GM23338 (cell line): ENCODE data around the gene CPM. TPM values are rescaled to one million over a fixed set of nuclear protein-coding genes. Genes with fewer than 3 reads are reported as not detected.

Source experiments
- ATAC-seq: fragments of 200-7000 bp; cut with Tn5 transposase; 3 replicates; pipeline ENCODE4 v1.9.1; 2020
- DNase-seq: peaks from one replicate; pipeline ENCODE4 v3.0.0-alpha.2; 2015; ENCODE audit warnings: low spot score
- H2AFZ ChIP-seq: fragments of 200-600 bp; sonication (generic); 2 replicates; pipeline ENCODE4 v1.8.0; 2016; ENCODE audit warnings: antibody characterized with exemption, mild to moderate bottlenecking, moderate library complexity
- H3F3A ChIP-seq: fragments of 200-600 bp; sonication (generic); replicated peaks from 2 replicates; pipeline ENCODE4 v1.8.0; 2017; ENCODE audit warnings: antibody characterized with exemption, mixed run types, low read depth
- H3K27ac ChIP-seq: fragments of 200-600 bp; sonication (generic); 2 replicates; pipeline ENCODE4 v1.6.1; 2016; ENCODE audit warnings: low read depth
- H3K27me3 ChIP-seq: fragments of 200-600 bp; sonication (generic); 2 replicates; pipeline ENCODE4 v1.8.0; 2016; ENCODE audit warnings: mild to moderate bottlenecking, mixed run types, moderate library complexity; ENCODE audit not compliant: insufficient read depth
- H3K36me3 ChIP-seq: fragments of 200-600 bp; sonication (generic); 2 replicates; pipeline ENCODE4 v1.8.0; 2016; ENCODE audit warnings: mild to moderate bottlenecking; ENCODE audit not compliant: insufficient read depth
- H3K4me1 ChIP-seq: fragments of 200-600 bp; sonication (generic); 2 replicates; pipeline ENCODE4 v1.8.0; 2016; ENCODE audit warnings: mild to moderate bottlenecking, moderate library complexity; ENCODE audit not compliant: insufficient read depth
- H3K4me2 ChIP-seq: fragments of 200-600 bp; sonication (generic); 2 replicates; pipeline ENCODE4 v1.7.1; 2017; ENCODE audit warnings: mixed run types
- H3K4me3 ChIP-seq: fragments of 200-600 bp; sonication (generic); 2 replicates; pipeline ENCODE4 v1.6.1; 2016; ENCODE audit warnings: mixed run types
- H3K79me2 ChIP-seq: fragments of 200-600 bp; sonication (generic); replicated peaks from 2 replicates; pipeline ENCODE4 v1.8.0; 2017; ENCODE audit warnings: mild to moderate bottlenecking; ENCODE audit not compliant: insufficient read depth
- H3K9me2 ChIP-seq: fragments of 200-600 bp; sonication (generic); 2 replicates; pipeline ENCODE4 v1.8.0; 2017; ENCODE audit not compliant: insufficient read depth
- H4K20me1 ChIP-seq: fragments of 200-600 bp; sonication (generic); replicated peaks from 2 replicates; pipeline ENCODE4 v1.8.0; 2017; ENCODE audit warnings: mild to moderate bottlenecking; ENCODE audit not compliant: insufficient read depth
- H3K27ac Mint-ChIP-seq: 2 replicates; pipeline ENCODE4 v1.8.0; 2020; ENCODE audit warnings: inconsistent platforms, mild to moderate bottlenecking, moderate library complexity, mixed read lengths
- H3K27me3 Mint-ChIP-seq: 3 replicates; pipeline ENCODE4 v1.8.0; 2022; ENCODE audit warnings: low read depth, mild to moderate bottlenecking, moderate library complexity, mixed read lengths, inconsistent platforms; ENCODE audit not compliant: insufficient read depth, poor library complexity
- H3K36me3 Mint-ChIP-seq: 3 replicates; pipeline ENCODE4 v1.8.0; 2021; ENCODE audit warnings: low read depth, mild to moderate bottlenecking, inconsistent platforms, moderate library complexity, mixed read lengths
- H3K4me1 Mint-ChIP-seq: 3 replicates; pipeline ENCODE4 v1.8.0; 2020; ENCODE audit warnings: mild to moderate bottlenecking, inconsistent platforms, mixed read lengths
- H3K4me3 Mint-ChIP-seq: 3 replicates; pipeline ENCODE4 v1.8.0; 2021; ENCODE audit warnings: moderate library complexity, mild to moderate bottlenecking, inconsistent platforms, mixed read lengths
- H3K9me3 Mint-ChIP-seq: 3 replicates; pipeline ENCODE4 v1.8.0; 2020; ENCODE audit warnings: moderate library complexity, mild to moderate bottlenecking, inconsistent platforms, mixed read lengths
- NANOG ChIP-seq: IDR thresholded peaks from 2 replicates; pipeline ENCODE4 v1.6.1; 2016; ENCODE audit warnings: antibody characterized with exemption, borderline replicate concordance
- POLR2AphosphoS5 ChIP-seq: IDR thresholded peaks from 2 replicates; pipeline ENCODE4 v1.6.1; 2016; ENCODE audit warnings: antibody characterized with exemption, low read depth
- REST ChIP-seq: IDR thresholded peaks from one replicate; pipeline ENCODE4 v1.6.1; 2018; ENCODE audit warnings: antibody characterized with exemption; ENCODE audit not compliant: unreplicated experiment
- ZNF331 ChIP-seq: fragments of 250-450 bp; sonication (Bioruptor Pico); IDR thresholded peaks from 2 replicates; pipeline ENCODE4 v1.5.0; 2020; ENCODE audit warnings: low read depth, mild to moderate bottlenecking, moderate library complexity
- ZNF462 ChIP-seq: fragments of 250-450 bp; sonication (Bioruptor Pico); IDR thresholded peaks from 2 replicates; pipeline ENCODE4 v1.5.0; 2020; ENCODE audit warnings: mild to moderate bottlenecking, moderate library complexity
- polyA plus RNA-seq: library from polyadenylated mRNA; unstranded; fragments of >200 nt; fragmentation: Nextera tagmentation; extraction: Ambion mirVana; gene quantifications from 2 replicates; pipeline ENCODE4 v1.2.1, GENCODE V29; 2016
- total RNA-seq: library from RNA; depleted of rRNA; stranded (reverse); fragments of >200 nt; shearing (Covaris generic); gene quantifications from 2 replicates; pipeline ENCODE4 v1.2.3, GENCODE V29; 2014

CPM gene
- total and polyA plus RNA-seq, 2 experiments from 2014 or later, result 0.37 to 5.8 TPM

- TF ChIP-seq REST, result no peak
- no peak for TF ChIP-seq ZNF331 (CRISPR knock-in tag)
- no peak for TF ChIP-seq ZNF462 (CRISPR knock-in tag)
Observed at GRCh38 chr12:68944296-68945076, 11.5 kb upstream of the CPM start (continued).

GRCh38 chr12:68943848-68944247, 10.9 kb upstream of the CPM start:
- Mint-ChIP-seq H3K4me1 (no peaks in the 10 kb centered on the region), H3K36me3 (no peaks in the 10 kb centered on the region), H3K27ac (no peak overlapping the region), H3K27me3 (peaks cover 5% of the 10 kb centered on the region), H3K9me3 (no peaks in the 10 kb centered on the region), H3K4me3 (no peak overlapping the region)
- Histone ChIP-seq H3F3A (no peaks in the 10 kb centered on the region), H3K27ac (no peak overlapping the region), H3K4me3 (no peak overlapping the region), H3K9me2 (no peaks in the 10 kb centered on the region), H3K27me3 (no peaks in the 10 kb centered on the region), H4K20me1 (no peaks in the 10 kb centered on the region), H3K36me3 (no peaks in the 10 kb centered on the region), H2AFZ (no peak overlapping the region), H3K4me2 (no peak overlapping the region), H3K79me2 (no peaks in the 10 kb centered on the region), H3K4me1 (no peaks in the 10 kb centered on the region)
- ATAC-seq (no peak), DNase-seq (no peak)
- TF ChIP-seq POLR2AphosphoS5, result no peak
- no peak for TF ChIP-seq NANOG
- TF ChIP-seq ZNF462 (CRISPR knock-in tag), result no peak
